H9 (cell line): ENCODE data around the gene ALKBH5. TPM values are rescaled to one million over a fixed set of nuclear protein-coding genes. Genes with fewer than 3 reads are reported as not detected.
"Not testable (repeated sequence)": the region's sequence is repeated elsewhere in the genome, so short reads cannot be mapped to it uniquely, and the experiment has no call there.

Experiments used
- DNase-seq: peaks from one replicate; pipeline ENCODE4 v3.0.0-alpha.2; 2017
- H2AFZ ChIP-seq: one replicate; pipeline ENCODE4 v1.6.1; 2013; ENCODE audit warnings: mild to moderate bottlenecking, low read length, control low read depth, moderate library complexity
- H2AK5ac ChIP-seq: 2 replicates; pipeline ENCODE4 v1.6.1; 2013; ENCODE audit warnings: low read length, control low read depth, mixed read lengths; ENCODE audit not compliant: insufficient read length
- H2BK120ac ChIP-seq: one replicate; pipeline ENCODE4 v1.6.1; 2013; ENCODE audit warnings: low read depth, mild to moderate bottlenecking, low read length, control low read depth, inconsistent platforms; ENCODE audit not compliant: poor library complexity, severe bottlenecking
- H2BK12ac ChIP-seq: 2 replicates; pipeline ENCODE4 v1.6.1; 2013; ENCODE audit warnings: low read length, control low read depth, mixed read lengths, low read depth; ENCODE audit not compliant: insufficient read length
- H2BK15ac ChIP-seq: 2 replicates; pipeline ENCODE4 v1.6.1; 2013; ENCODE audit warnings: low read depth, low read length, control low read depth
- H2BK20ac ChIP-seq: one replicate; pipeline ENCODE4 v1.6.1; 2013; ENCODE audit warnings: low read depth, mild to moderate bottlenecking, low read length, control low read depth, inconsistent platforms; ENCODE audit not compliant: poor library complexity, severe bottlenecking
- H2BK5ac ChIP-seq: 2 replicates; pipeline ENCODE4 v1.6.1; 2013; ENCODE audit warnings: low read length, control low read depth, mixed read lengths; ENCODE audit not compliant: insufficient read length
- H3K14ac ChIP-seq: 2 replicates; pipeline ENCODE4 v1.6.1; 2013; ENCODE audit warnings: low read length, control low read depth; ENCODE audit not compliant: insufficient read depth
- H3K18ac ChIP-seq: 2 replicates; pipeline ENCODE4 v1.6.1; 2013; ENCODE audit warnings: low read depth, mild to moderate bottlenecking, mixed read lengths, low read length, control low read depth; ENCODE audit not compliant: insufficient read length
- H3K23ac ChIP-seq: 2 replicates; pipeline ENCODE4 v1.6.1; 2013; ENCODE audit warnings: low read length, control low read depth, mixed read lengths, low read depth; ENCODE audit not compliant: insufficient read length
- H3K23me2 ChIP-seq: 2 replicates; pipeline ENCODE4 v1.6.1; 2013; ENCODE audit warnings: low read depth, mild to moderate bottlenecking, mixed read lengths, low read length, control low read depth; ENCODE audit not compliant: insufficient read length, poor library complexity, severe bottlenecking
- H3K27ac ChIP-seq: 2 replicates; pipeline ENCODE4 v1.5.1; 2013; ENCODE audit warnings: low read length, control low read depth, mixed read lengths, low read depth; ENCODE audit not compliant: insufficient read length
- H3K27me3 ChIP-seq: 2 replicates; pipeline ENCODE4 v1.6.1; 2013; ENCODE audit warnings: low read length, control low read depth, inconsistent platforms; ENCODE audit not compliant: insufficient read depth
- H3K4ac ChIP-seq: 2 replicates; pipeline ENCODE4 v1.6.1; 2013; ENCODE audit warnings: low read depth, mild to moderate bottlenecking, control low read depth, inconsistent platforms, low read length, moderate library complexity
- H3K4me1 ChIP-seq: 2 replicates; pipeline ENCODE4 v1.6.1; 2013; ENCODE audit warnings: low read length, control low read depth, inconsistent platforms; ENCODE audit not compliant: insufficient read depth
- H3K4me2 ChIP-seq: 2 replicates; pipeline ENCODE4 v1.6.1; 2013; ENCODE audit warnings: low read length, control low read depth, mixed read lengths; ENCODE audit not compliant: insufficient read length, insufficient read depth
- H3K56ac ChIP-seq: 2 replicates; pipeline ENCODE4 v1.6.1; 2013; ENCODE audit warnings: low read depth, mild to moderate bottlenecking, mixed read lengths, low read length, control low read depth; ENCODE audit not compliant: insufficient read length
- H3K79me1 ChIP-seq: 2 replicates; pipeline ENCODE4 v1.6.1; 2013; ENCODE audit warnings: low read depth, mild to moderate bottlenecking, moderate library complexity, low read length, control low read depth, inconsistent platforms; ENCODE audit not compliant: insufficient read depth, poor library complexity, severe bottlenecking
- H3K79me2 ChIP-seq: 2 replicates; pipeline ENCODE4 v1.6.1; 2013; ENCODE audit warnings: low read length, control low read depth, inconsistent platforms; ENCODE audit not compliant: insufficient read depth
- H3K9ac ChIP-seq: 2 replicates; pipeline ENCODE4 v1.6.1; 2013; ENCODE audit warnings: low read length, control low read depth, mixed read lengths; ENCODE audit not compliant: insufficient read length; ENCODE audit errors: extremely low read depth
- H3K9me3 ChIP-seq: one replicate; pipeline ENCODE4 v1.6.1; 2013; ENCODE audit warnings: low read depth, low read length, inconsistent platforms; ENCODE audit not compliant: control insufficient read depth
- H3T11ph ChIP-seq: one replicate; pipeline ENCODE4 v1.6.1; 2013; ENCODE audit warnings: mild to moderate bottlenecking, low read length, control low read depth, inconsistent platforms
- H4K20me1 ChIP-seq: one replicate; pipeline ENCODE4 v1.6.1; 2013; ENCODE audit not compliant: control insufficient read depth, insufficient read length, insufficient read depth
- H4K5ac ChIP-seq: 2 replicates; pipeline ENCODE4 v1.6.1; 2013; ENCODE audit warnings: low read depth, mild to moderate bottlenecking, mixed read lengths, low read length, control low read depth; ENCODE audit not compliant: insufficient read length
- H4K8ac ChIP-seq: replicated peaks from 2 replicates; pipeline ENCODE4 v1.6.1; 2013; ENCODE audit warnings: low read length, control low read depth, mixed read lengths, low read depth; ENCODE audit not compliant: insufficient read length
- H4K91ac ChIP-seq: 2 replicates; pipeline ENCODE4 v1.6.1; 2013; ENCODE audit warnings: low read depth, mild to moderate bottlenecking, moderate library complexity, mixed read lengths, low read length, control low read depth; ENCODE audit not compliant: insufficient read length
- H3K27ac Mint-ChIP-seq, 3 experiments: 2 replicates in 2 of 3; 3 replicates in 1 of 3; pipeline ENCODE4 v1.8.0; 2020 to 2021; ENCODE audit warnings: mixed read lengths in 3 of 3, mild to moderate bottlenecking in 1 of 3, moderate library complexity in 1 of 3
- H3K27me3 Mint-ChIP-seq: 2 replicates; pipeline ENCODE4 v1.8.0; 2021; ENCODE audit warnings: low read depth, mild to moderate bottlenecking, moderate library complexity, mixed read lengths
- H3K36me3 Mint-ChIP-seq, 3 experiments: 2 replicates in 2 of 3; 3 replicates in 1 of 3; pipeline ENCODE4 v1.8.0; 2020 to 2021; ENCODE audit warnings: low read depth in 3 of 3, mixed read lengths in 3 of 3; ENCODE audit not compliant: insufficient read depth in 1 of 3
- H3K4me1 Mint-ChIP-seq, 2 experiments: 2 replicates each; pipeline ENCODE4 v1.8.0; 2020; ENCODE audit warnings: mixed read lengths in 2 of 2
- H3K4me3 Mint-ChIP-seq, 2 experiments: 2 replicates in 1 of 2; 3 replicates in 1 of 2; pipeline ENCODE4 v1.8.0; 2020 to 2021; ENCODE audit warnings: mild to moderate bottlenecking in 2 of 2, mixed read lengths in 2 of 2, moderate library complexity in 1 of 2
- H3K9me3 Mint-ChIP-seq, 2 experiments: 2 replicates in 1 of 2; 3 replicates in 1 of 2; pipeline ENCODE4 v1.8.0; 2020; ENCODE audit warnings: mild to moderate bottlenecking in 2 of 2, mixed read lengths in 2 of 2, moderate library complexity in 1 of 2
- CTCF ChIP-seq: fragments of 200-600 bp; sonication (generic); conservative IDR thresholded peaks from 3 replicates; pipeline ENCODE4 v1.8.0; 2021; ENCODE audit warnings: antibody characterized with exemption, mild to moderate bottlenecking
- WGBS: extraction: QIAGEN DNeasy Blood & Tissue Kit; methylation state at CpG from one replicate; pipeline ENCODE4 v1.1.7; 2013; ENCODE audit warnings: missing lambda C conversion rate, low lambda C conversion rate, mixed read lengths; ENCODE audit not compliant: insufficient read length; ENCODE audit errors: extremely low coverage; 5-methylcytosine and 5-hydroxymethylcytosine counted together
- total RNA-seq: library from RNA; stranded (reverse); gene quantifications from 2 replicates; pipeline ENCODE4 v1.2.1, GENCODE V29; 2021

The ALKBH5 gene
- total RNA-seq, 1 experiment from 2014 or later: 89.8 TPM

- Mint-ChIP-seq H3K4me3 (no peak overlapping the region), H3K9me3 (no peaks in the 10 kb centered on the region; a peak in 1 of 5 replicates), H3K27ac (peak overlapping the region in 1 of 3 experiments; percentile 67; a peak in 3 of 7 replicates), H3K4me1 (peaks cover 2 to 7% of the 10 kb centered on the region in 2 experiments; a peak in 3 of 4 replicates), H3K36me3 (peaks cover 6 to 23% (median 15%) of the 10 kb centered on the region in 3 experiments), H3K27me3 (no peaks in the 10 kb centered on the region)
- no peaks in the 10 kb centered on the region for H3K9me3 ChIP-seq
- no peak overlapping the region for H2AFZ ChIP-seq
- no CpG with 5 or more reads among the region's 7 CpGs for WGBS
- H4K91ac ChIP-seq: no peak overlapping the region
- TF ChIP-seq CTCF: no peak
- no peak overlapping the region for H4K5ac ChIP-seq
- no peak overlapping the region for H2AK5ac ChIP-seq
- no peak overlapping the region for H3K23ac ChIP-seq
- H3K27ac ChIP-seq: no peak overlapping the region
- H3K14ac ChIP-seq: no peak overlapping the region
- H2BK20ac ChIP-seq: no peak overlapping the region
- no peak overlapping the region for H4K8ac ChIP-seq
- no peaks in the 10 kb centered on the region for H3K27me3 ChIP-seq
- no peak overlapping the region for H2BK120ac ChIP-seq
- H3K23me2 ChIP-seq: no peaks in the 10 kb centered on the region
- no peaks in the 10 kb centered on the region for H4K20me1 ChIP-seq
- H2BK12ac ChIP-seq: no peak overlapping the region
- no peak overlapping the region for H3K56ac ChIP-seq
- DNase-seq: no peak
- no peaks in the 10 kb centered on the region for H3K79me2 ChIP-seq
- no peak overlapping the region for H3K4ac ChIP-seq
- H3K18ac ChIP-seq: no peak overlapping the region
- no peak overlapping the region for H2BK15ac ChIP-seq
- H3K4me1 ChIP-seq: no peaks in the 10 kb centered on the region
- no peak overlapping the region for H3T11ph ChIP-seq
- no peak overlapping the region for H3K4me2 ChIP-seq
- no peak overlapping the region for H2BK5ac ChIP-seq
- H3K79me1 ChIP-seq: no peaks in the 10 kb centered on the region
- no peak overlapping the region for H3K9ac ChIP-seq
Observed at GRCh38 chr17:18213666-18214270, 30.1 kb downstream of the ALKBH5 start.

- H4K8ac ChIP-seq, H3K14ac ChIP-seq, H3K79me1 ChIP-seq, H2BK20ac ChIP-seq, H4K91ac ChIP-seq, H3K23me2 ChIP-seq, H3K9me3 Mint-ChIP-seq, H3K27me3 Mint-ChIP-seq, H3K4me1 ChIP-seq, H3K23ac ChIP-seq, H3K79me2 ChIP-seq, H3K9me3 ChIP-seq, H3K36me3 Mint-ChIP-seq, H3K18ac ChIP-seq, H2AK5ac ChIP-seq, H3K27me3 ChIP-seq, H3K4me2 ChIP-seq, H3K56ac ChIP-seq, H2BK5ac ChIP-seq, H3K4me3 Mint-ChIP-seq, H3K27ac Mint-ChIP-seq, H4K5ac ChIP-seq, H3T11ph ChIP-seq, H4K20me1 ChIP-seq, H2AFZ ChIP-seq, H2BK120ac ChIP-seq, H3K27ac ChIP-seq, H3K9ac ChIP-seq, DNase-seq, H2BK12ac ChIP-seq, H3K4ac ChIP-seq, H2BK15ac ChIP-seq: not testable (repeated sequence)
- H3K4me1 Mint-ChIP-seq: peaks cover 7 to 13% of the 10 kb centered on the region in 2 experiments; a peak in 3 of 4 replicates
- no CpG with 5 or more reads among the region's 11 CpGs for WGBS
Observed at GRCh38 chr17:18216906-18217305, 33.3 kb downstream of the ALKBH5 start.
